WTC11 (cell line): ENCODE results near the gene NOP58.

Experiments
- CBFB ChIP-seq: sonication (generic); formaldehyde crosslinking; IDR thresholded peaks from 2 replicates; pipeline ENCODE4 v1.8.1; 2022; ENCODE audit warnings: mild to moderate bottlenecking, low read depth, missing genetic modification reagents
- ETV6 ChIP-seq: sonication (generic); formaldehyde crosslinking; IDR thresholded peaks from 2 replicates; pipeline ENCODE4 v1.8.1; 2022; ENCODE audit warnings: mild to moderate bottlenecking, missing genetic modification reagents
- FOXP1 ChIP-seq: sonication (generic); formaldehyde crosslinking; IDR thresholded peaks from 2 replicates; pipeline ENCODE4 v1.8.0; 2022; ENCODE audit warnings: missing genetic modification reagents, mild to moderate bottlenecking, moderate library complexity, borderline replicate concordance
- NFYB ChIP-seq: sonication (generic); formaldehyde crosslinking; conservative IDR thresholded peaks from 2 replicates; pipeline ENCODE4 v1.8.0; 2022; ENCODE audit warnings: low read depth, missing genetic modification reagents
- NR1H2 ChIP-seq: sonication (generic); formaldehyde crosslinking; IDR thresholded peaks from 2 replicates; pipeline ENCODE4 v1.9.0; 2021; ENCODE audit warnings: mild to moderate bottlenecking, moderate library complexity, missing genetic modification reagents
- SP1 ChIP-seq: sonication (generic); formaldehyde crosslinking; conservative IDR thresholded peaks from 2 replicates; pipeline ENCODE4 v1.8.1; 2022; ENCODE audit warnings: missing genetic modification reagents
- TEAD4 ChIP-seq: sonication (generic); formaldehyde crosslinking; IDR thresholded peaks from 2 replicates; pipeline ENCODE4 v1.8.0; 2022; ENCODE audit warnings: mild to moderate bottlenecking, missing genetic modification reagents
- ZNF138 ChIP-seq: sonication (generic); formaldehyde crosslinking; conservative IDR thresholded peaks from 2 replicates; pipeline ENCODE4 v1.8.1; 2022; ENCODE audit warnings: mild to moderate bottlenecking, moderate library complexity, missing genetic modification reagents
- TF ChIP-seq, protein P1 (sequence below): fragments of 200-600 bp; IDR thresholded peaks from 2 replicates; pipeline ENCODE4 v1.8.0; 2022; ENCODE audit warnings: antibody characterized with exemption
- TF ChIP-seq, protein P2 (sequence below): sonication (generic); formaldehyde crosslinking; IDR thresholded peaks from 2 replicates; pipeline ENCODE4 v1.8.0; 2023; ENCODE audit warnings: missing genetic modification reagents
- TF ChIP-seq, protein P3 (sequence below): fragments of 250-450 bp; sonication (Bioruptor Pico); IDR thresholded peaks from 2 replicates; pipeline ENCODE4 v1.9.0; 2021; ENCODE audit warnings: moderate library complexity, mild to moderate bottlenecking, inconsistent platforms, borderline replicate concordance

DNA sequence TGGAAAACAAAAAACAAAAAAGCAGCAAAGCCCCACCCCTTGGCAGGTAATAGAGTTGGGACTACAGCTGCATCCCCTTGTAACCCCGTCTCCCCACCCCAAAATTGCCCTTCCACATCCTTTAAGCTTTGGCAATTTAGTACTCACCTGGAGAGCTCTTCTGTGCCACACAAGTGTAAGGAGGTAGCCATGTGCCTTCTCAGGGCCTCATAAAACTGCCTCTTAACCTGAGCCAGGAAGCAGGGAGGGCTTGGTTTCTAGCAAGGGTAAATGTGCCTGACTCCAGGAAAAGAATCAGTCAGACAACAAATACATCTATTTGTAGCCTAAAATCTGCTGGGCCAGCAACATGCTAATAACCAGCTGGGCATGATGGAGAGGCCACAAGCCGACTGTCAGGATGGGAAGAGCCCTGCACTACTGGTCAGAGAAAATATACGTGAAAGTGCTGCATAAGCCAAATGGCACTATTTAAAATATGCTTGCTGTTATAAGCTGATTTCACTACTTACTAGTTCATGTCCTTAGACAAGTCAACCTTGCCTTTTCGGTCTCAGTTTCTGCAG lies 46.3 kb downstream of the NOP58 start:
- no peak for TF ChIP-seq CBFB (CRISPR knock-in tag)
- no peak for TF ChIP-seq NR1H2 (CRISPR knock-in tag)
- TF ChIP-seq, protein P1, sequence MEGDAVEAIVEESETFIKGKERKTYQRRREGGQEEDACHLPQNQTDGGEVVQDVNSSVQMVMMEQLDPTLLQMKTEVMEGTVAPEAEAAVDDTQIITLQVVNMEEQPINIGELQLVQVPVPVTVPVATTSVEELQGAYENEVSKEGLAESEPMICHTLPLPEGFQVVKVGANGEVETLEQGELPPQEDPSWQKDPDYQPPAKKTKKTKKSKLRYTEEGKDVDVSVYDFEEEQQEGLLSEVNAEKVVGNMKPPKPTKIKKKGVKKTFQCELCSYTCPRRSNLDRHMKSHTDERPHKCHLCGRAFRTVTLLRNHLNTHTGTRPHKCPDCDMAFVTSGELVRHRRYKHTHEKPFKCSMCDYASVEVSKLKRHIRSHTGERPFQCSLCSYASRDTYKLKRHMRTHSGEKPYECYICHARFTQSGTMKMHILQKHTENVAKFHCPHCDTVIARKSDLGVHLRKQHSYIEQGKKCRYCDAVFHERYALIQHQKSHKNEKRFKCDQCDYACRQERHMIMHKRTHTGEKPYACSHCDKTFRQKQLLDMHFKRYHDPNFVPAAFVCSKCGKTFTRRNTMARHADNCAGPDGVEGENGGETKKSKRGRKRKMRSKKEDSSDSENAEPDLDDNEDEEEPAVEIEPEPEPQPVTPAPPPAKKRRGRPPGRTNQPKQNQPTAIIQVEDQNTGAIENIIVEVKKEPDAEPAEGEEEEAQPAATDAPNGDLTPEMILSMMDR, result no peak
- TF ChIP-seq, protein P2, sequence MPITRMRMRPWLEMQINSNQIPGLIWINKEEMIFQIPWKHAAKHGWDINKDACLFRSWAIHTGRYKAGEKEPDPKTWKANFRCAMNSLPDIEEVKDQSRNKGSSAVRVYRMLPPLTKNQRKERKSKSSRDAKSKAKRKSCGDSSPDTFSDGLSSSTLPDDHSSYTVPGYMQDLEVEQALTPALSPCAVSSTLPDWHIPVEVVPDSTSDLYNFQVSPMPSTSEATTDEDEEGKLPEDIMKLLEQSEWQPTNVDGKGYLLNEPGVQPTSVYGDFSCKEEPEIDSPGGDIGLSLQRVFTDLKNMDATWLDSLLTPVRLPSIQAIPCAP (CRISPR knock-in tag), result no peak
- no peak for TF ChIP-seq ZNF138
- no peak for TF ChIP-seq TEAD4 (CRISPR knock-in tag)
- TF ChIP-seq FOXP1 (CRISPR knock-in tag), result no peak
- TF ChIP-seq ETV6 (CRISPR knock-in tag), result no peak
- no peak for TF ChIP-seq NFYB (CRISPR knock-in tag)
- no peak for TF ChIP-seq SP1 (CRISPR knock-in tag)
- TF ChIP-seq, protein P3, sequence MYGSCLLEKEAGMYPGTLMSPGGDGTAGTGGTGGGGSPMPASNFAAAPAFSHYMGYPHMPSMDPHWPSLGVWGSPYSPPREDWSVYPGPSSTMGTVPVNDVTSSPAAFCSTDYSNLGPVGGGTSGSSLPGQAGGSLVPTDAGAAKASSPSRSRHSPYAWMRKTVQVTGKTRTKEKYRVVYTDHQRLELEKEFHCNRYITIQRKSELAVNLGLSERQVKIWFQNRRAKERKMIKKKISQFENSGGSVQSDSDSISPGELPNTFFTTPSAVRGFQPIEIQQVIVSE (CRISPR knock-in tag), result no peak
